Activated CD8-positive, alpha-beta memory T cell treated with anti-CD3 and anti-CD28 coated beads for 4 hours (primary cell): ENCODE measurements around the gene SLC35A2.
A peak's percentile ranks its signal among the peaks of the same experiment; 100 is the strongest.

Experiments
- DNase-seq, 2 donors: peaks; one replicate each; pipeline ENCODE4 v3.0.0-alpha.2; 2020; ENCODE audit warnings: low read depth in 2 of 2

SLC35A2 gene

GRCh38 chrX:48911412-48912182 lies at the start of gene SLC35A2:
TSS of gene SLC35A2 (minus strand) at chrX:48911646. CDS start at chrX:48911636, 10 bp downstream.
- DNase-seq, result peak; percentile 73 to 78

GRCh38 chrX:48960291-48960690 lies 48.8 kb upstream of the SLC35A2 start:
- no peak for DNase-seq

- no peak for DNase-seq
Measured at GRCh38 chrX:48958635-48959094, 47.2 kb upstream of the SLC35A2 start.

- peak; percentile 80 to 91 for DNase-seq
Measured at GRCh38 chrX:48957827-48958634, 46.6 kb upstream of the SLC35A2 start.

- peak; percentile 54 to 61 for DNase-seq
Measured at GRCh38 chrX:48957477-48957826, 46.0 kb upstream of the SLC35A2 start, which contains the start of gene OTUD5. TSS of gene OTUD5 (minus strand) at chrX:48957607. CDS start at chrX:48957570, 37 bp downstream.

- peak in 1 of 2 donors; percentile 50 for DNase-seq
Measured at GRCh38 chrX:48956728-48957414, 45.4 kb upstream of the SLC35A2 start.

GRCh38 chrX:48948589-48948988 lies 37.1 kb upstream of the SLC35A2 start:
- DNase-seq, result no peak

GRCh38 chrX:48945517-48946348 lies 34.3 kb upstream of the SLC35A2 start:
- DNase-seq, result no peak

- DNase-seq, result no peak
Measured at GRCh38 chrX:48942895-48943294, 31.4 kb upstream of the SLC35A2 start.

- no peak for DNase-seq
Measured at GRCh38 chrX:48940404-48940955, 29.0 kb upstream of the SLC35A2 start.

- DNase-seq, result no peak
Measured at GRCh38 chrX:48939524-48940228, 28.2 kb upstream of the SLC35A2 start.

- DNase-seq, result no peak
Measured at GRCh38 chrX:48938721-48939425, 27.4 kb upstream of the SLC35A2 start.

- DNase-seq, result peak; percentile 80 to 83
Measured at GRCh38 chrX:48937054-48937907, 25.8 kb upstream of the SLC35A2 start.

GRCh38 chrX:48936429-48937053 lies 25.1 kb upstream of the SLC35A2 start:
- DNase-seq, result no peak

GRCh38 chrX:48935301-48935670 lies 23.8 kb upstream of the SLC35A2 start:
- no peak for DNase-seq

GRCh38 chrX:48934581-48935300 lies 23.3 kb upstream of the SLC35A2 start:
- no peak for DNase-seq

- DNase-seq, result no peak
Measured at GRCh38 chrX:48933757-48934156, 22.3 kb upstream of the SLC35A2 start.
